Measurements from ENCODE around the gene SDHB.
A peak's percentile ranks its signal among the peaks of the same experiment; 100 is the strongest.

The SDHB gene

GRCh38 chr1:17013491-17014320 is 40.1 kb downstream of the SDHB start:
- DNase-seq (ENCODE audit: low read depth in 4 of 4, low spot score in 1 of 4): no peak

DNA sequence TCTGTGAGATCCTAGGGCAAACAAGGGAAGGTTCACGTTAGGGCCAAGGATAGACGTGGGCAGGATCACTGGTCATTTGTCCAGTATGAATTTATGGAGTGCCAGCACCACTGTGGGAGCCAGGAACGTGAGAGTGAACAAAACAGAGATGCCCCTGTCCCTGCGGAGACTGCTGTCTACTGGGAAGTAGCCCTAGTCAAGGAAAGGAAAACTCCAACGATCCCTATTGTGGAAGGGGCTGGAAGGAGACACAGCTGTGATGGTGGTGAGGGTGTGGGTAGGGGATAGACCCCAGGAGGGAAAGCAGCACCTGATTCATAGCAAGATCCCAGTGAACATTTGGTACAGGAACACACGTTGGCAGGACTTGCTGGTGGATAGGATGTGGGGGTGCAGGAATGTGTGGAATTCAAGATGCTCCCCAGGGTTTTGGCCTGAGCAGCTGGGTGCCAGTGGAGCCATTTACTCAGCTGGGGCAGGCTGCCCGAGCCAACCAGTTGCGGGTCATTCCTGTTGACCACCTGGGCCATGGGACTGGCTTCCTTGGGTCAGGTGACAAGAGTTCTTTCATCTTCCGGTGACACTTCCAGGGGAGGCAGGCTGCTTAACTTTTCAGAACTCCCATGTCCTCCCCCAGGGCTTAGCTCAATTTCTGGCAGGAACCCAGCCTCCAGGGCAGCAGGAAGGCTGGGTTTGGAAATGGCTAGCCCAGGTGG is 40.9 kb downstream of the SDHB start:
- DNase-seq (ENCODE audit: low read depth in 4 of 4, low spot score in 1 of 4): no peak

DNA sequence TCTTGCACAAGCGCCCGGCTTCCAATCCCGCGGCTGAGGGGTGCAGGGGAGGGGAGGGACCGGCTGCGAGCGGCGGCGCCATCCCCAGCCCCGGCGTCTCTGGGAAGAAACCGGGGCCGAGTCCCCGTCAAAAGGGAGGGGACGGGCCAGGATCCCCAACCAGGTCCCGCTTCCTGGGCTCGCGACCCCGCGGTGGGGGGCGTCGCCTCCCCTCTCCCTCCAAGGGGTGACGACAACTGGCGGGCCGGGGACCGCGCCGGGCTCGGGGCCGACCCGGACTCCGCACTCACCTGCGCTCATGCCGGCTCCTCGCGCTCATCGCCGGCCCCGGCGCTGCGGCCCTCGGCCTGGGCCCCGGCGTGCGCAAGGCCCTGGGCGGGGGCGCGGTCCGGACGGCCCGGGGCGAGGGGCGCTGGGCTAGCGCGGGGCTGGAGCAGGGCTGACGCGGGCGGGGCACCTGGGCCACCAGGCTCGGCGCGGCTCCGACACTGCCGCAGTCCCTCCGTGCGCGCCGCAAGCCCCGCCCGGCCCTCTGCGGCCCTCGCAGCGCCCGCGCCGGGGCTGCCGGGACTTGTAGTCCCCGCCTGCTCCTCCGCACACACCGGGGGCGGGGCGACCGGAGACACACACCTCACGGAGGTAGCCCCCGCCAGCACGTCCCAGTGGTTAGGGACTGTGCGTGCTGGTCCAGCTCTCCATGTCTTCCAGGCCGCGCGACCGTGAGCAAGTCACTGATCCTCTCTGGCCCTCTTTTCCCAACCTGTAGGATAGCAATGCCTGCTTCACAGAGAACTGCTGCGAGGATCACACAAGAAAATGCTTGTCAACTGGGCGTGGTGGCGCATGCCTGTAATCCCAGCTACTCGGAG is 42.2 kb downstream of the SDHB start, which contains the start of gene ATP13A2:
ATP13A2 (minus strand) TSS at position 490 of the 869 bp plus-strand sequence; CDS start at position 300, 190 bp downstream.
- peak; percentile 59 to 78 (median 69) for DNase-seq (ENCODE audit: low read depth in 4 of 4, low spot score in 1 of 4)

DNA sequence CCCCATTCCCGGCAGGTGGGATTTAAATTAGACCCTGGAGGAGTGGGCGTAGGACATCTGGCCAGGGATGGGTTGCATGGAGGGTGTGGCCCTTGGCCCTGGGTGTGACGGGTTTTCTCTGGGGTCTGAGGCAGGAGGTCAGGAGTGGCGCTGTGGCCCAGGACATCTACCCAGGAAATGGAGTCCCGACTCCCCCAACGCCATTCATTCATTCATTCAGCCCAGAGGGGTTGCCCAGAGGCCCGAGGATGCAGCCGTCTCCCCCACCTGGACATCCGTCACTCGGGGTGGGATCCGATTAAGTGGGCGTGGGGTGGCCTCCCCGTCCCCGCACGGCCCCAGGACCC is 42.8 kb downstream of the SDHB start:
- DNase-seq (ENCODE audit: low read depth in 4 of 4, low spot score in 1 of 4): no peak

DNA sequence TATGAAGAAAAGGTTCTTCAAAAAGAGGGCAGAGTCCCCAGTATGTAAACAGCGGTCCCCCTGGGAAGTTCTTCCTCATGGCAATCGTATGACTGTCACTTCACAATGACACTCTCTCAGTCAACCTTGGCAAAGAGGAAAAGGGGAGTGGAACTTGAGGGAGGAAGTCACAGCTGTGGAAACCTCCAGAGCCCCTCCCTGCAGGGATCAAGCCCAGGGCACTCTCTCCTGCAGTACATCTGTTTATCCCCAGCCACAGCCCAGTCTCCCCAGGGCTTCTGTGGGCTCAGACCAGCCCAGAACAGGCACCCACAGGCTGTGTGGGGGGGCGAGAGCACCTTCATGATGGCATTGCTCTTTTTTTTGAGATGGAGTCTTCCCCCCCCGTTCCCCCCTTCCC is 44.1 kb downstream of the SDHB start:
- no peak for DNase-seq (ENCODE audit: low read depth in 4 of 4, low spot score in 1 of 4)

GRCh38 chr1:17008208-17008855 is 45.5 kb downstream of the SDHB start:
- DNase-seq (ENCODE audit: low read depth in 4 of 4, low spot score in 1 of 4): no peak

DNA sequence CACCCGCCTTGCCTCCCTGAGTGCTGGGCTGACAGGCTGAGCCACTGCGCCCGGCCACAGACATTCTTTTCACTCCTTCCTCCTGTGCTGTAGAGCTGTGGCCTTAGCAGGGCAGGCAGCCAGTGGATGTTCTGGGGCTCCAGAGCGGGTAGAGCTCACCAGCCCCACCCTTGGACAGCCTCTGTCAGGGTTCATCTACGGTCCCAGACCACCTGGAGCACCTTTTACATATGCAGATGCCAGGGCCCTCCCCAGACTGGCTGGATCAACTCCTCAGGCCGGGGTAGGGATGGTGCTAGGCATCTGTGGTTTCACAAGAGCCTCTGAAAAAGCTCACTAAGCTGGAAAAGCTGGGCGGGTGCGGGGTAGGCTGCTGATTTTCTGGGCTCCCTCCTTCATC is 46.7 kb downstream of the SDHB start:
- DNase-seq (ENCODE audit: low read depth in 4 of 4, low spot score in 1 of 4): no peak

- DNase-seq (ENCODE audit: low read depth in 4 of 4, low spot score in 1 of 4): no peak
These were observed 48.5 kb downstream of the SDHB start for GRCh38 chr1:17005365-17005740.

DNA sequence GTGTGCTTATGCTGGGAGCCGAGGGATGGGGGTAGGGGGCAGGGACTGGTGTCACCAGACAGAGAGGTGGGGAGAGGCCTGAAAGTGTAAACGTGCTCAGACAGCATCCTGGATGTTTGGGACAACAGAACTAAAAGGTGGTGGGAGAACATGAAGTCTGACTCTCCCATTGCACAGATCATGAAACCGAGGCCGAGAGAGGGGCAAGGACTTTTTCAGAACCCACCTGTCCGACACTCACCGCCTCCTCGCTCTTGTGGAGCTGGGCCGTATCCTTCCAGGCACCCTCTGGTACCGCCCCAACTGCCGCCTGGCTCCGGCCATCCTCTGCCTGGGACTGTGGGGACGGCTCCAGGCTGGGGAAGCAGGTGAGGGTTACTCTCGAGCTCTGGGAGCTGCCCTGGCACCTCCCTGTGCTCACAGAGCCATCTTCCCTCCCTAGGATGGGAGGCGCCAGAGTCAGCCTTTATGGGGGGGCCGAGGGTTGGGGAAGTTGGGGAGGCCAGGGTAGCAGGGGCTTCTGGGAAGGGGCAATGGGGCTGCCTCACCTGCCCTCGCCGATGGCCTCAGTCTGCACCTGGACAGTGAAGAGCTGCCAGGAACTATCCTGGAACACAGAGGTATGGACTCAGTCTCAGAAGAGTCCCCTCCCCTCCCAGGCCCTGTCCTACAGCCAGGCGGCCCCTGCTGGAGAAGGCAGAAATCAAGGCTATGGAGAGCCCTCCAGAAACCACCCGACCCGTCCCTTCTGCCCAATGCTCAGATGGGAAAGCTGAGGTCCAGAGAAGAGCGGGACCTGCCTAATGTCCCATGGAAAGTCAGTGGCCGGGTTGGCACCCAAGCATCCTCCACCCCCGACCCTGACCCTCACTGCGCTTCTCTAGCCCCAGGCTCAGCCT is 49.1 kb downstream of the SDHB start:
- DNase-seq (ENCODE audit: low read depth in 4 of 4, low spot score in 1 of 4): no peak

- no peak for DNase-seq (ENCODE audit: low read depth in 4 of 4, low spot score in 1 of 4)
These were observed 51.3 kb downstream of the SDHB start for GRCh38 chr1:17002524-17002902.

- DNase-seq (ENCODE audit: low read depth in 4 of 4, low spot score in 1 of 4): no peak
These were observed 51.9 kb downstream of the SDHB start for GRCh38 chr1:17001760-17002523.

DNA sequence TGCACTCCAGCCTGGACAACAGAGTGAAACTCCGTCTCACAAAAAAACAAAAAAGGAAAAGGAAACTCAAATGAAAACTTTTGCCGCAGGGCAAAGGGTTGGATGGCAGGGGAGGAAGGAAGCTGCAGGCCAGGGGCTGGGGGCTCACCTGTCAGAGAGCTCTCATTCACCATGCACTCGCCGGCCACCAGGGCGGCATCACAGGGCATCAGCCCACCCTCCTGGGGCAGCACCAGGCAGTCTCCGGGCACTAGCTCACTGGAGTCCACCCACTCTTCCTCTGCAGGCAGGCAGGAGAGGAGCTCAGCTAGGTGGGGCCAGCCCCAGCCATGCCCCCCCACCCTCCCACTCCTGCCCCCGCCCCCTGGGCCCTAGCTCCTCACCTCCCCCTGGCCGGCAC is 54.0 kb downstream of the SDHB start:
- no peak for DNase-seq (ENCODE audit: low read depth in 4 of 4, low spot score in 1 of 4)

- DNase-seq (ENCODE audit: low read depth in 4 of 4, low spot score in 1 of 4): no peak
These were observed 55.2 kb downstream of the SDHB start for GRCh38 chr1:16998589-16998988.

DNA sequence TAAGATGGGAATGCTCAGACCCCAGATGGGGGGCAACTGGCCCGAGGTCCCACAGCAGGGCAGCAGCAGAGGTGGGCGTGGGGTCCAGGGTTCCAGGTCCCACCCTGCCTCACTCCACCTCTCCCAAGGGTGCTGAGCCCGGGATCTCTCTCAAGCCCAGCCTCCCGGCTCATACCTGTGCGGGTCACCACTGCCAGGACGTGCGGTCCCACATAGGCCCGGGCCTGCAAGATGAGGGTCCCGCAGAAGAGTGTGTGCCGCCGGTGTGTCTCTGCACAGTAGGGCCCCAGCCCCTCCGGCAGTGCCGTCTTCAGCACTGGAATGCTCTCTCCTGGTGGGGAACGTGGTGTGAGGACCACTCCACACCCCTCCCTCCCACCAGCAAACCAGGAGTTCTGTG is 57.0 kb downstream of the SDHB start:
- no peak for DNase-seq (ENCODE audit: low read depth in 4 of 4, low spot score in 1 of 4)

DNA sequence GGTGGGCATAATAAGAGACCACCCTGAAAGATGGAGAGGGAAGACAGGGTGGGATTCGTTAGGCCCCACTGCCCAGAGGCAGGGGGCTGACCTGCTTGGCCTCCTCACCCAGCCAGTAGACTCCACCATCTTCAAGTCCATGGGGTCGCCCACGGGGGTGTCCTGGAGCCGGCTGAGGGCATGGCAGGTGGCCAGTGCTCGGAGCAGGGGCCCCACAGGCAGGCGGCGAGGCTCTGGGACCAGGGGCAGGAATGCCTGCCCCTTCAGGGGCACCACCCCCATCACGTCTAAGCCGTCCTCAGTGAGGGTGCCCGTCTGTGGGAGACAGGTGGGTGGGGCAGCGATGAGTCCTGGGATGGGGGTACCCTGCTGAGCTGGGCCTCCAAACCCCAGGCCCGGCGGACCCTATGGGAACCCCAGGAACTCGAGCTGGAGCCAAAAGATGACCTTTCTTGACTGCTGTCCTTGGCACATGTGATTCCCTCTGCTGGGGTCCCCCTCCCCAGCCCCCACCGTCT is 60.3 kb downstream of the SDHB start:
- no peak for DNase-seq (ENCODE audit: low read depth in 4 of 4, low spot score in 1 of 4)

DNA sequence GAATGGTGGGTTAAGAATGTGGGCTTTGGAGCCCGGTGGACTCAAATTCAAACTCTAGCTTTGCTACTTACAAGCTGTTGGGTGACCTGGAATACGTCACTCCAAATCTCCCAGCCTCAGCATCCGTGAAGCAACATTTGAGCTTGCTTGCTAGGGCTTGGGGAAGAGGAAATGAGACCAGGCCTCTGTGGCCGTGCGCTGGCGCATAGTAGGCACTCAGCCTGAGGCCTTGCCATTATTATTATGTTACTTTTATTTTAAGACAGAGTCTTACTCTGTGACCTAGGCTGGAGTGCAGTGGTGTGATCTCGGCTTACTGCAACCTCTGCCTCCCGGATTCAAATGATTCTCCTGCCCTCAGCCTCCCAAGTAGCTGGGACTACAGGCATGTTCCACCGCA is 61.2 kb downstream of the SDHB start:
- DNase-seq (ENCODE audit: low read depth in 4 of 4, low spot score in 1 of 4): no peak

GRCh38 chr1:16992102-16992501 is 61.7 kb downstream of the SDHB start:
- no peak for DNase-seq (ENCODE audit: low read depth in 4 of 4, low spot score in 1 of 4)

GRCh38 chr1:16991571-16991970 is 62.3 kb downstream of the SDHB start:
- no peak for DNase-seq (ENCODE audit: low read depth in 4 of 4, low spot score in 1 of 4)

- DNase-seq (ENCODE audit: low read depth in 4 of 4, low spot score in 1 of 4): no peak
These were observed 64.0 kb downstream of the SDHB start for GRCh38 chr1:16989676-16990391.

Measured in stimulated activated CD4-positive, alpha-beta T cell treated with anti-CD3 and anti-CD28 coated beads, Interleukin-1b, Interleukin-23, amount 100 ng/mL, for 24 hours (primary cell).